ENCODE measurements around the gene ACRBP.

DNA sequence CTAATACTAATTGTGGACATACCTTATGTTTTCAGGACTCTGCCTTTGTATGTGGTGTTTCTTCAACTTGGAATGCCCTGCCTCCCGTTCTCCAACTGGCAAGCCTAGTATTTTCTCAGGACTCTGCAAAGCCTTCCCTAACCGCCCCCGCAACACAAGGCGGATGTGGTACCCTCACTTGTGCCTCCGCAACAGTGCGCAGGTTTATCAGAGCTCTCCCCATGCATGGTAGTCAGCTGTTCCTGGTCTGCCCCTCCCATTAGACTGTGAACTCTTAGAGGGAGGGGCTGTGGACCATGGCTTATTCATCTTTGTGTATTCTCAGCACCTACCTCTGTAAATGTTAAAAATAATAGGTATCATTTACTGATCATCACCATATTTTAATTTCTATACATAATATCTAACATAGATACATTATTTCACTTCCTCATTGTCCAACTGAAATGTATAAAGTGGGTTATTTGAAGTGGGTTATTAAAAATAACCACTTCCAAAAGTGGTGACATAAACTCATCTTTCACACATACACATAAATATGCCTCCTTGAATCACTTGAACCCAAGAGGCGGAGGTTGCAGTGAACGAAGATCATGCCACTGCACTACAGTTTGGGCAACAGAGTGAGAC, 20.5 kb downstream of the ACRBP start:
- TF ChIP-seq, protein P1, sequence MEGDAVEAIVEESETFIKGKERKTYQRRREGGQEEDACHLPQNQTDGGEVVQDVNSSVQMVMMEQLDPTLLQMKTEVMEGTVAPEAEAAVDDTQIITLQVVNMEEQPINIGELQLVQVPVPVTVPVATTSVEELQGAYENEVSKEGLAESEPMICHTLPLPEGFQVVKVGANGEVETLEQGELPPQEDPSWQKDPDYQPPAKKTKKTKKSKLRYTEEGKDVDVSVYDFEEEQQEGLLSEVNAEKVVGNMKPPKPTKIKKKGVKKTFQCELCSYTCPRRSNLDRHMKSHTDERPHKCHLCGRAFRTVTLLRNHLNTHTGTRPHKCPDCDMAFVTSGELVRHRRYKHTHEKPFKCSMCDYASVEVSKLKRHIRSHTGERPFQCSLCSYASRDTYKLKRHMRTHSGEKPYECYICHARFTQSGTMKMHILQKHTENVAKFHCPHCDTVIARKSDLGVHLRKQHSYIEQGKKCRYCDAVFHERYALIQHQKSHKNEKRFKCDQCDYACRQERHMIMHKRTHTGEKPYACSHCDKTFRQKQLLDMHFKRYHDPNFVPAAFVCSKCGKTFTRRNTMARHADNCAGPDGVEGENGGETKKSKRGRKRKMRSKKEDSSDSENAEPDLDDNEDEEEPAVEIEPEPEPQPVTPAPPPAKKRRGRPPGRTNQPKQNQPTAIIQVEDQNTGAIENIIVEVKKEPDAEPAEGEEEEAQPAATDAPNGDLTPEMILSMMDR (IDR thresholded peaks at IDR 0.05) = no peak
- no peak for TF ChIP-seq POLR2AphosphoS5 (IDR thresholded peaks at IDR 0.05)
- no peak for TF ChIP-seq POLR2A (IDR thresholded peaks at IDR 0.05; ENCODE audit: low read depth)
- no peak for TF ChIP-seq EP300 (IDR thresholded peaks at IDR 0.05)

Measured in esophagus muscularis mucosa (tissue), 4 donors.